ENCODE results near the gene PRRT2. TPM values are rescaled to one million over a fixed set of nuclear protein-coding genes. Genes with fewer than 3 reads are reported as not detected.

PRRT2 gene
- total and polyA plus RNA-seq, 10 of the 15 experiments (the other 5 are each of a cell fraction or from before 2014, with no cell fraction given), result 0.08 to 0.49 (median 0.12) TPM; not detected in 4

DNA sequence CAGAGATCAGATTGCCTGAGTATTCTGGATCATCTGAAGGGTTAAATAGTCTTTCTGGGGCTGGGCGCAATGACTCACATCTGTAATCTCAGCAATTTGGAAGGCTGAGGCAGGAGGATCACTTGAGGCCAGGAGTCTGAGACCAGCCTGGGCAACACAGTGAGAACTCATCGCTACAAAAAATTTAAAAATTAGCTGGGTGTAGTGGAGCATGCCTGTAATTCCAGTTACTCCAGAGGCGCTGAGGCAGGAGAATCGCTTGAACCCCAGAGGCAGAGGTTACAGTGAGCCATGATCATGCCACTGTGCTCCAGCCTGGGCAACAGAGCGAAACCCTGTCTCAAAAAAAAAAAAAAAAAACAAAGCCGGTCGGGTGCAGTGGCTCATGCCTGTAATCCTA, 23.9 kb downstream of the PRRT2 start (continued):
- TF ChIP-seq FOXM1 (IDR thresholded peaks at IDR 0.05; ENCODE audit: low read depth, low read length) (no peak), PAX5 (IDR thresholded peaks at IDR 0.05; ENCODE audit: borderline replicate concordance, low read depth, low read length) (no peak), CBFB (IDR thresholded peaks at IDR 0.05; ENCODE audit: low read depth) (no peak)
- TF ChIP-seq, protein P1, sequence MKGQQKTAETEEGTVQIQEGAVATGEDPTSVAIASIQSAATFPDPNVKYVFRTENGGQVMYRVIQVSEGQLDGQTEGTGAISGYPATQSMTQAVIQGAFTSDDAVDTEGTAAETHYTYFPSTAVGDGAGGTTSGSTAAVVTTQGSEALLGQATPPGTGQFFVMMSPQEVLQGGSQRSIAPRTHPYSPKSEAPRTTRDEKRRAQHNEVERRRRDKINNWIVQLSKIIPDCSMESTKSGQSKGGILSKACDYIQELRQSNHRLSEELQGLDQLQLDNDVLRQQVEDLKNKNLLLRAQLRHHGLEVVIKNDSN (IDR thresholded peaks at IDR 0.05; ENCODE audit: borderline replicate concordance, extremely low read length, insufficient read depth, low read depth, low read length), result no peak
- TF ChIP-seq, protein P2, sequence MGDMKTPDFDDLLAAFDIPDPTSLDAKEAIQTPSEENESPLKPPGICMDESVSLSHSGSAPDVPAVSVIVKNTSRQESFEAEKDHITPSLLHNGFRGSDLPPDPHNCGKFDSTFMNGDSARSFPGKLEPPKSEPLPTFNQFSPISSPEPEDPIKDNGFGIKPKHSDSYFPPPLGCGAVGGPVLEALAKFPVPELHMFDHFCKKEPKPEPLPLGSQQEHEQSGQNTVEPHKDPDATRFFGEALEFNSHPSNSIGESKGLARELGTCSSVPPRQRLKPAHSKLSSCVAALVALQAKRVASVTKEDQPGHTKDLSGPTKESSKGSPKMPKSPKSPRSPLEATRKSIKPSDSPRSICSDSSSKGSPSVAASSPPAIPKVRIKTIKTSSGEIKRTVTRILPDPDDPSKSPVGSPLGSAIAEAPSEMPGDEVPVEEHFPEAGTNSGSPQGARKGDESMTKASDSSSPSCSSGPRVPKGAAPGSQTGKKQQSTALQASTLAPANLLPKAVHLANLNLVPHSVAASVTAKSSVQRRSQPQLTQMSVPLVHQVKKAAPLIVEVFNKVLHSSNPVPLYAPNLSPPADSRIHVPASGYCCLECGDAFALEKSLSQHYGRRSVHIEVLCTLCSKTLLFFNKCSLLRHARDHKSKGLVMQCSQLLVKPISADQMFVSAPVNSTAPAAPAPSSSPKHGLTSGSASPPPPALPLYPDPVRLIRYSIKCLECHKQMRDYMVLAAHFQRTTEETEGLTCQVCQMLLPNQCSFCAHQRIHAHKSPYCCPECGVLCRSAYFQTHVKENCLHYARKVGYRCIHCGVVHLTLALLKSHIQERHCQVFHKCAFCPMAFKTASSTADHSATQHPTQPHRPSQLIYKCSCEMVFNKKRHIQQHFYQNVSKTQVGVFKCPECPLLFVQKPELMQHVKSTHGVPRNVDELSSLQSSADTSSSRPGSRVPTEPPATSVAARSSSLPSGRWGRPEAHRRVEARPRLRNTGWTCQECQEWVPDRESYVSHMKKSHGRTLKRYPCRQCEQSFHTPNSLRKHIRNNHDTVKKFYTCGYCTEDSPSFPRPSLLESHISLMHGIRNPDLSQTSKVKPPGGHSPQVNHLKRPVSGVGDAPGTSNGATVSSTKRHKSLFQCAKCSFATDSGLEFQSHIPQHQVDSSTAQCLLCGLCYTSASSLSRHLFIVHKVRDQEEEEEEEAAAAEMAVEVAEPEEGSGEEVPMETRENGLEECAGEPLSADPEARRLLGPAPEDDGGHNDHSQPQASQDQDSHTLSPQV (IDR thresholded peaks at IDR 0.05), result no peak
- TF ChIP-seq, protein P3, sequence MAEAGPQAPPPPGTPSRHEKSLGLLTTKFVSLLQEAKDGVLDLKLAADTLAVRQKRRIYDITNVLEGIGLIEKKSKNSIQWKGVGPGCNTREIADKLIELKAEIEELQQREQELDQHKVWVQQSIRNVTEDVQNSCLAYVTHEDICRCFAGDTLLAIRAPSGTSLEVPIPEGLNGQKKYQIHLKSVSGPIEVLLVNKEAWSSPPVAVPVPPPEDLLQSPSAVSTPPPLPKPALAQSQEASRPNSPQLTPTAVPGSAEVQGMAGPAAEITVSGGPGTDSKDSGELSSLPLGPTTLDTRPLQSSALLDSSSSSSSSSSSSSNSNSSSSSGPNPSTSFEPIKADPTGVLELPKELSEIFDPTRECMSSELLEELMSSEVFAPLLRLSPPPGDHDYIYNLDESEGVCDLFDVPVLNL (IDR thresholded peaks at IDR 0.05; ENCODE audit: low read depth, low read length), result no peak
- TF ChIP-seq, protein P4, sequence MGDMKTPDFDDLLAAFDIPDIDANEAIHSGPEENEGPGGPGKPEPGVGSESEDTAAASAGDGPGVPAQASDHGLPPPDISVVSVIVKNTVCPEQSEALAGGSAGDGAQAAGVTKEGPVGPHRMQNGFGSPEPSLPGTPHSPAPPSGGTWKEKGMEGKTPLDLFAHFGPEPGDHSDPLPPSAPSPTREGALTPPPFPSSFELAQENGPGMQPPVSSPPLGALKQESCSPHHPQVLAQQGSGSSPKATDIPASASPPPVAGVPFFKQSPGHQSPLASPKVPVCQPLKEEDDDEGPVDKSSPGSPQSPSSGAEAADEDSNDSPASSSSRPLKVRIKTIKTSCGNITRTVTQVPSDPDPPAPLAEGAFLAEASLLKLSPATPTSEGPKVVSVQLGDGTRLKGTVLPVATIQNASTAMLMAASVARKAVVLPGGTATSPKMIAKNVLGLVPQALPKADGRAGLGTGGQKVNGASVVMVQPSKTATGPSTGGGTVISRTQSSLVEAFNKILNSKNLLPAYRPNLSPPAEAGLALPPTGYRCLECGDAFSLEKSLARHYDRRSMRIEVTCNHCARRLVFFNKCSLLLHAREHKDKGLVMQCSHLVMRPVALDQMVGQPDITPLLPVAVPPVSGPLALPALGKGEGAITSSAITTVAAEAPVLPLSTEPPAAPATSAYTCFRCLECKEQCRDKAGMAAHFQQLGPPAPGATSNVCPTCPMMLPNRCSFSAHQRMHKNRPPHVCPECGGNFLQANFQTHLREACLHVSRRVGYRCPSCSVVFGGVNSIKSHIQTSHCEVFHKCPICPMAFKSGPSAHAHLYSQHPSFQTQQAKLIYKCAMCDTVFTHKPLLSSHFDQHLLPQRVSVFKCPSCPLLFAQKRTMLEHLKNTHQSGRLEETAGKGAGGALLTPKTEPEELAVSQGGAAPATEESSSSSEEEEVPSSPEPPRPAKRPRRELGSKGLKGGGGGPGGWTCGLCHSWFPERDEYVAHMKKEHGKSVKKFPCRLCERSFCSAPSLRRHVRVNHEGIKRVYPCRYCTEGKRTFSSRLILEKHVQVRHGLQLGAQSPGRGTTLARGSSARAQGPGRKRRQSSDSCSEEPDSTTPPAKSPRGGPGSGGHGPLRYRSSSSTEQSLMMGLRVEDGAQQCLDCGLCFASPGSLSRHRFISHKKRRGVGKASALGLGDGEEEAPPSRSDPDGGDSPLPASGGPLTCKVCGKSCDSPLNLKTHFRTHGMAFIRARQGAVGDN (IDR thresholded peaks at IDR 0.05), result no peak

Data from GM12878 (cell line).